GM12878 (cell line): ENCODE data around the gene OR51E2. TPM values are rescaled to one million over a fixed set of nuclear protein-coding genes. Genes with fewer than 3 reads are reported as not detected.

Source experiments
- ATAC-seq: fragments of 200-7000 bp; cut with Tn5 transposase; 3 replicates; pipeline ENCODE4 v1.9.1; 2020; ENCODE audit warnings: mild to moderate bottlenecking, moderate library complexity
- BruUV-seq: library from RNA; stranded (reverse); fragments of 400-500 nt; replicated peaks from 2 replicates; lab custom pipeline; 2021; lab: Mats Ljungman, UMichigan
- CTCF ChIA-PET: fragments of 300-600 bp; sonication (Branson Sonifier 250); formaldehyde crosslinking; extraction: SDS; loops from one replicate; lab custom pipeline; 2021; ENCODE audit warnings: inconsistent platforms; lab: Yijun Ruan, JAX
- POLR2A ChIA-PET: fragments of 350-600 bp; formaldehyde crosslinking; extraction: SDS; loops from one replicate; lab custom pipeline; 2021; ENCODE audit warnings: inconsistent platforms; lab: Charles Lee
- RAD21 ChIA-PET: fragments of 300-600 bp; sonication (Branson Sonifier 250); formaldehyde crosslinking; loops from one replicate; lab custom pipeline; 2023; ENCODE audit warnings: antibody characterized with exemption; ENCODE audit not compliant: unreplicated experiment; lab: Charles Lee
- SMC1A ChIA-PET: fragments of 300-600 bp; sonication (Branson Sonifier 250); formaldehyde crosslinking; loops from one replicate; lab custom pipeline; 2023; ENCODE audit not compliant: unreplicated experiment, uncharacterized antibody; lab: Charles Lee
- DNase-seq: peaks from one replicate; pipeline ENCODE4 v3.0.0-alpha.2; 2011; ENCODE audit warnings: low read depth, low spot score
- FAIRE-seq: peaks from 3 replicates; lab custom pipeline; 2011; peaks lifted over from hg19 to GRCh38; lab: Jason Lieb, UNC
- H2AFZ ChIP-seq: 2 replicates; pipeline ENCODE4 v1.6.0; 2011; ENCODE audit warnings: low read depth, low read length, control low read depth; ENCODE audit not compliant: control insufficient read depth
- H3K27ac ChIP-seq: 2 replicates; pipeline ENCODE4 v1.5.1; 2011; ENCODE audit warnings: control low read depth; ENCODE audit not compliant: control insufficient read depth, insufficient read depth
- H3K27me3 ChIP-seq, 2 experiments: replicated peaks in 1 of 2; 2 replicates each; pipeline versions ENCODE4 v1.6.0 to v1.6.1; 2011; ENCODE audit warnings: low read length in 1 of 2; ENCODE audit not compliant: control insufficient read depth in 2 of 2, insufficient read depth in 2 of 2
- H3K36me3 ChIP-seq, 2 experiments: 2 replicates each; pipeline ENCODE4 v1.5.1; 2011; ENCODE audit warnings: low read length in 1 of 2; ENCODE audit not compliant: control insufficient read depth in 2 of 2, insufficient read depth in 2 of 2
- H3K4me1 ChIP-seq: 2 replicates; pipeline ENCODE4 v1.6.1; 2011; ENCODE audit warnings: mild to moderate bottlenecking, low read length, moderate library complexity, mixed read lengths; ENCODE audit not compliant: control insufficient read depth, insufficient read depth
- H3K4me2 ChIP-seq: 2 replicates; pipeline ENCODE4 v1.6.0; 2011; ENCODE audit warnings: control low read depth; ENCODE audit not compliant: control insufficient read depth, insufficient read depth
- H3K4me3 ChIP-seq: fragments of 200-600 bp; sonication (generic); 2 replicates; pipeline ENCODE4 v1.5.1; 2016
- H3K79me2 ChIP-seq: 2 replicates; pipeline ENCODE4 v1.6.0; 2011; ENCODE audit warnings: low read length; ENCODE audit not compliant: control insufficient read depth, insufficient read depth
- H3K9ac ChIP-seq: 2 replicates; pipeline ENCODE4 v1.8.0; 2011; ENCODE audit warnings: low read length, control low read depth, mixed read lengths; ENCODE audit not compliant: control insufficient read depth, insufficient read depth
- H3K9me3 ChIP-seq: replicated peaks from 3 replicates; pipeline ENCODE4 v1.5.1; 2011; ENCODE audit warnings: mild to moderate bottlenecking, low read length; ENCODE audit not compliant: control insufficient read depth, insufficient read depth
- H4K20me1 ChIP-seq: 2 replicates; pipeline ENCODE4 v1.6.0; 2011; ENCODE audit not compliant: control insufficient read depth, insufficient read depth
- CBX5 ChIP-seq: sonication (generic); IDR thresholded peaks from 2 replicates; pipeline ENCODE4 v1.6.1; 2016; ENCODE audit warnings: low read depth, moderate library complexity, mild to moderate bottlenecking, inconsistent platforms
- CHD1 ChIP-seq: IDR thresholded peaks from 2 replicates; pipeline ENCODE4 v1.6.1; 2012; ENCODE audit warnings: low read depth, low read length, improper control_type of control experiment
- HDAC6 ChIP-seq: fragments of 200-600 bp; sonication (generic); IDR thresholded peaks from one replicate; pipeline ENCODE4 v1.8.0; 2017; ENCODE audit warnings: antibody characterized with exemption; ENCODE audit not compliant: unreplicated experiment
- REST ChIP-seq: IDR thresholded peaks from 2 replicates; pipeline ENCODE4 v1.6.1; 2012; ENCODE audit warnings: mild to moderate bottlenecking, low read depth, low read length
- SMAD5 ChIP-seq: IDR thresholded peaks from 2 replicates; pipeline ENCODE4 v1.6.1; 2016; ENCODE audit warnings: antibody characterized with exemption, low read depth
- ZZZ3 ChIP-seq: IDR thresholded peaks from 2 replicates; pipeline ENCODE4 v1.6.1; 2011; ENCODE audit warnings: low read depth; ENCODE audit not compliant: control insufficient read depth, insufficient read length
- WGBS: methylation state at CpG from one replicate; pipeline ENCODE4 v1.1.6; 2016; ENCODE audit warnings: low lambda C conversion rate; ENCODE audit not compliant: insufficient replicate concordance, insufficient coverage; ENCODE audit errors: missing lambda C conversion rate; 5-methylcytosine and 5-hydroxymethylcytosine counted together
- in situ Hi-C: fragments of 300-500 bp; cut with MboI; formaldehyde crosslinking; loops from 9 replicates; pipeline ENCODE4 v1.14.3; 2018; ENCODE audit warnings: mixed read lengths
- intact Hi-C: fragments of 100-400 bp; cut with micrococcal nuclease; formaldehyde crosslinking; loops from one replicate; pipeline ENCODE4 v1.14.2; 2022; ENCODE audit not compliant: unreplicated experiment
- polyA plus RNA-seq, 11 experiments: library from polyadenylated mRNA; depleted of rRNA in 4 of 11; unstranded in 6 of 11; stranded (reverse) in 5 of 11; fragments of >200 nt; fragmentation: Nextera tagmentation in 4 of 11; fragmentation: Illumina TruSeq in 1 of 11; extraction: Ambion mirVana in 4 of 11; extraction: Trizol in 1 of 11; gene quantifications; 1 replicate in 1 of 11; 2 replicates in 10 of 11; pipeline versions ENCODE4 v1.2.1 to v1.2.3, GENCODE V29; 2011 to 2016; ENCODE audit warnings: inconsistent platforms in 2 of 11, missing spikeins in 2 of 11, low read depth in 1 of 11
- total RNA-seq, 4 experiments: library from RNA; depleted of rRNA in 3 of 4; stranded (reverse); fragments of >200 nt in 3 of 4; fragmentation: Illumina TruSeq in 1 of 4; extraction: Trizol in 1 of 4; gene quantifications; 2 replicates each; pipeline versions ENCODE4 v1.2.1 to v1.2.3, GENCODE V29; 2013 to 2021

The OR51E2 gene
- total and polyA plus RNA-seq, 10 of the 15 experiments (the other 5 are each of a cell fraction or from before 2014, with no cell fraction given): not detected

- no peak for TF ChIP-seq ZZZ3
Observed at GRCh38 chr11:4643076-4643475, 54.6 kb downstream of the OR51E2 start (continued).

- Histone ChIP-seq H2AFZ (no peak overlapping the region), H3K27ac (no peak overlapping the region)
- FAIRE-seq: no peak
- TF ChIP-seq CBX5: no peak
- no peak for TF ChIP-seq CHD1
- TF ChIP-seq REST: no peak
- no peak for TF ChIP-seq SMAD5
- no peak for TF ChIP-seq HDAC6
- TF ChIP-seq, all 136 proteins: peak for 0
- Histone ChIP-seq H3K79me2 (no peaks in the 10 kb centered on the region), H3K4me3 (no peak overlapping the region), H3K9ac (no peak overlapping the region), H3K27me3 (no peaks in the 10 kb centered on the region; a peak in 1 of 4 replicates), H3K4me2 (no peak overlapping the region), H3K36me3 (no peaks in the 10 kb centered on the region), H3K4me1 (no peaks in the 10 kb centered on the region), H3K9me3 (no peaks in the 10 kb centered on the region), H4K20me1 (no peaks in the 10 kb centered on the region)
- ATAC-seq (no peak), DNase-seq (no peak)
- WGBS: 35% methylated on average over 7 of the region's 7 CpGs
- ChIA-PET RAD21 (no interaction called here), CTCF (no interaction called here), SMC1A (no interaction called here), POLR2A (no interaction called here)
- BruUV-seq: no TSS peak
- intact Hi-C loops (no loop called here), in situ Hi-C loops (no loop called here)
Observed at GRCh38 chr11:4642043-4642442, 55.6 kb downstream of the OR51E2 start.
